HG03103 (cell line): Measurements from ENCODE around the gene SLC27A1.
"Not testable (repeated sequence)": the region's sequence is repeated elsewhere in the genome, so short reads cannot be mapped to it uniquely, and the experiment has no call there.

ENCODE experiments used
- ATAC-seq: cut with Tn5 transposase; IDR thresholded peaks from one replicate; pipeline ENCODE4 v1.9.1; 2021; ENCODE audit warnings: low read depth; ENCODE audit not compliant: unreplicated experiment

SLC27A1 gene

GRCh38 chr19:17532557-17532956 is 62.2 kb downstream of the SLC27A1 start:
- no peak for ATAC-seq

GRCh38 chr19:17534767-17535166 is 64.4 kb downstream of the SLC27A1 start:
- no peak for ATAC-seq

- no peak for ATAC-seq
Measured at GRCh38 chr19:17536955-17537354, 66.6 kb downstream of the SLC27A1 start.

GRCh38 chr19:17538684-17539237 is 68.4 kb downstream of the SLC27A1 start:
- no peak for ATAC-seq

GRCh38 chr19:17539238-17540117 is 69.2 kb downstream of the SLC27A1 start:
- ATAC-seq, result peak; percentile 58

GRCh38 chr19:17540174-17540573 is 69.8 kb downstream of the SLC27A1 start:
- no peak for ATAC-seq

GRCh38 chr19:17541184-17541759 is 70.9 kb downstream of the SLC27A1 start:
- ATAC-seq, result no peak

GRCh38 chr19:17542042-17542441 is 71.7 kb downstream of the SLC27A1 start:
- ATAC-seq, result no peak

GRCh38 chr19:17542793-17543582 is 72.7 kb downstream of the SLC27A1 start:
- no peak for ATAC-seq

- ATAC-seq, result no peak
Measured at GRCh38 chr19:17543986-17544385, 73.7 kb downstream of the SLC27A1 start.

- no peak for ATAC-seq
Measured at GRCh38 chr19:17544418-17544817, 74.1 kb downstream of the SLC27A1 start.

GRCh38 chr19:17548145-17548544 is 77.8 kb downstream of the SLC27A1 start:
- no peak for ATAC-seq

- no peak for ATAC-seq
Measured at GRCh38 chr19:17549085-17549740, 78.9 kb downstream of the SLC27A1 start.

GRCh38 chr19:17550076-17550667 is 79.8 kb downstream of the SLC27A1 start:
- no peak for ATAC-seq

GRCh38 chr19:17552735-17553134 is 82.4 kb downstream of the SLC27A1 start:
- not testable (repeated sequence) for ATAC-seq

- no peak for ATAC-seq
Measured at GRCh38 chr19:17553256-17553655, 82.9 kb downstream of the SLC27A1 start.

- ATAC-seq, result no peak
Measured at GRCh38 chr19:17554968-17555479, 84.7 kb downstream of the SLC27A1 start.

GRCh38 chr19:17555480-17555928 is 85.2 kb downstream of the SLC27A1 start, which contains the start of gene COLGALT1:
TSS of gene COLGALT1 (plus strand) at chr19:17555649. CDS start at chr19:17555714, 65 bp downstream.
- peak; percentile 74 for ATAC-seq
